Naive thymus-derived CD4-positive, alpha-beta T cell (primary cell): ENCODE results near the gene RHBDD1. TPM values are rescaled to one million over a fixed set of nuclear protein-coding genes. Genes with fewer than 3 reads are reported as not detected.

Experiments
- ATAC-seq: fragments of 150-1000 bp; cut with Tn5 transposase; 2 replicates; pipeline ENCODE4 v1.10.0; 2021; ENCODE audit warnings: mild to moderate bottlenecking, moderate library complexity
- CTCF ChIA-PET: fragments of 350-600 bp; sonication (Branson Sonifier 250); formaldehyde crosslinking; loops from one replicate; lab custom pipeline; 2021; ENCODE audit warnings: antibody characterized with exemption; lab: Charles Lee
- POLR2A ChIA-PET: fragments of 350-600 bp; sonication (Branson Sonifier 250); formaldehyde crosslinking; loops from one replicate; lab custom pipeline; 2021; ENCODE audit warnings: antibody characterized with exemption, inconsistent platforms; lab: Charles Lee
- DNase-seq, 9 donors: peaks; one replicate each; pipeline versions ENCODE4 v3.0.0 to v3.0.0-alpha.2; 2020 to 2022; ENCODE audit warnings: mixed read lengths in 1 of 9
- H3K27ac ChIP-seq: one replicate; pipeline ENCODE4 v1.7.0; 2013; ENCODE audit warnings: mild to moderate bottlenecking, low read depth, low read length, moderate library complexity
- H3K27me3 ChIP-seq, 2 donors: one replicate each; pipeline ENCODE4 v1.7.0; 2013; ENCODE audit warnings: low read length in 2 of 2, mild to moderate bottlenecking in 2 of 2, moderate library complexity in 2 of 2; ENCODE audit not compliant: control insufficient read depth in 2 of 2, insufficient read depth in 2 of 2
- H3K36me3 ChIP-seq, 3 experiments: 1 replicate in 2 of 3; 2 replicates in 1 of 3; pipeline ENCODE4 v1.7.0; 2013; ENCODE audit warnings: low read length in 3 of 3, mild to moderate bottlenecking in 3 of 3, moderate library complexity in 1 of 3; ENCODE audit not compliant: insufficient read depth in 3 of 3, control insufficient read depth in 2 of 3
- H3K4me1 ChIP-seq, 2 donors: one replicate each; pipeline ENCODE4 v1.7.0; 2013; ENCODE audit warnings: low read length in 2 of 2, mild to moderate bottlenecking in 2 of 2, moderate library complexity in 1 of 2; ENCODE audit not compliant: control insufficient read depth in 2 of 2, insufficient read depth in 2 of 2
- H3K4me3 ChIP-seq: 2 replicates; pipeline ENCODE4 v1.7.0; 2013; ENCODE audit warnings: mild to moderate bottlenecking, low read length
- H3K9me3 ChIP-seq, 3 experiments: 1 replicate in 2 of 3; 2 replicates in 1 of 3; pipeline ENCODE4 v1.7.0; 2013; ENCODE audit warnings: low read length in 3 of 3; ENCODE audit not compliant: control insufficient read depth in 2 of 3
- H3K27ac Mint-ChIP-seq, 9 donors: one replicate each; pipeline ENCODE4 v1.8.0; 2020 to 2022; ENCODE audit warnings: mixed read lengths in 9 of 9, mild to moderate bottlenecking in 8 of 9, moderate library complexity in 5 of 9, inconsistent platforms in 2 of 9
- H3K27me3 Mint-ChIP-seq, 5 donors: one replicate each; pipeline ENCODE4 v1.8.0; 2021 to 2022; ENCODE audit warnings: mixed read lengths in 5 of 5, mild to moderate bottlenecking in 1 of 5
- H3K36me3 Mint-ChIP-seq, 5 donors: one replicate each; pipeline ENCODE4 v1.8.0; 2020 to 2022; ENCODE audit warnings: mixed read lengths in 5 of 5, mild to moderate bottlenecking in 3 of 5, inconsistent platforms in 1 of 5
- H3K4me1 Mint-ChIP-seq, 7 donors: one replicate each; pipeline ENCODE4 v1.8.0; 2020 to 2022; ENCODE audit warnings: mixed read lengths in 7 of 7, mild to moderate bottlenecking in 3 of 7, inconsistent platforms in 1 of 7
- H3K4me3 Mint-ChIP-seq, 10 donors: one replicate each; pipeline ENCODE4 v1.8.0; 2020 to 2022; ENCODE audit warnings: mild to moderate bottlenecking in 10 of 10, mixed read lengths in 10 of 10, moderate library complexity in 6 of 10, inconsistent platforms in 2 of 10
- H3K9me3 Mint-ChIP-seq, 11 donors: one replicate each; pipeline ENCODE4 v1.8.0; 2020 to 2022; ENCODE audit warnings: mixed read lengths in 11 of 11, mild to moderate bottlenecking in 4 of 11, inconsistent platforms in 1 of 11, moderate library complexity in 1 of 11
- intact Hi-C, 2 donors: fragments of 100-400 bp; cut with micrococcal nuclease; formaldehyde crosslinking; loops; one replicate each; pipeline ENCODE4 v1.15.1; 2023
- polyA plus RNA-seq, 2 donors: library from polyadenylated mRNA; unstranded; fragments of 300-500 nt; fragmentation: Illumina TruSeq; gene quantifications; one replicate each; pipeline ENCODE4 v1.2.3, GENCODE V29; 2021
- total RNA-seq, 6 experiments: library from RNA in 5 of 6; stranded (reverse) in 5 of 6; gene quantifications; 1 replicate in 5 of 6; 2 replicates in 1 of 6; pipeline ENCODE4 v1.2.3 and lab custom pipeline; 2021 to 2026

The RHBDD1 gene
- total and polyA plus RNA-seq, 7 experiments from 2014 or later, result 21.2 to 70.8 (median 48.3) TPM

DNA sequence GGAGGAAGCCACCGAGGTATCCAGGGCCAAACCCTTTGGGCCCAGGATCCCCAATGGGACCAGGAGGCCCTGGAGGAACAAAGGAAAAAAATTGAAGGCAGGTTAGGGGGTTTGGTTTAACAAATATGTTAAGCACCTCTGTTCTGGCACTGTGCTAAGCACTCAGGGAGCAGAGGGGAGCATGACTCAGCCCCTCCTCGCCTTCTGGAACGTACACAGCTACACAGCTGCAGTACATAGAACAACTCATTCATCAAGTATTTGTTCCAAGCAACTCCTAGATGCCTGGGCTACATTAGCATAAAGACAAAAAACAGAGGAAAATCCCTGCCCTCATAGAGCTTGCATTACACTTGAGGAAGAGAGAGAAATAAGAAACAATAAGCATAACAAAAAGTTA is 174.6 kb downstream of the RHBDD1 start:
- POLR2A ChIA-PET, result interaction anchor here (0.6 kb wide), 1 partner anchor 1406 kb away, joined by 3 read pairs; no protein-coding TSS in a partner anchor

DNA sequence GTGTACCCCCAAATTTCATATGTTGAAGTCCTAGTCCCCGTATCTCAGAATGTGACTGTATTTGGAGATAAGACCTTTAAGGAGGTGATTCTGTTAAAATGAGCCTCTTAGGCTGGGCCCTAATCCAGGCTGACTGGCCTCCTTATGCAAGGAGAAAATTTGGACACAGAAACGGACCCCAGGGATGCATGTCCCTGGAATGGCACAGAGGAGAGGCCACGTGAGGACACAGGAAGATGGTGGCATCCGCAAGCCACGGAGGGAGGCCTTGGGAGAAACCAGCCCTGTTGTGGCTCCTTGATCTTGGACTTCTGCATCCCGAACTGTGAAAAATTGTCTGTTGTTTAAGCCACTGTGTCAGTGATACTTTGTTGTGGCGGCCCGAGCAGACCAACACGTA is 177.5 kb downstream of the RHBDD1 start:
- Mint-ChIP-seq H3K27me3 (peaks cover 2 to 14% (median 8%) of the 10 kb centered on the region in 5 donors), H3K27ac (no peak overlapping the region), H3K4me3 (no peak overlapping the region), H3K36me3 (no peaks in the 10 kb centered on the region), H3K4me1 (no peaks in the 10 kb centered on the region), H3K9me3 (peaks cover 0 to 2% (median 0%) of the 10 kb centered on the region in 11 donors)
- intact Hi-C loops, result no loop called here
- ATAC-seq, result no peak
- H3K27ac ChIP-seq, result no peak overlapping the region
- POLR2A ChIA-PET, result no interaction called here
- DNase-seq, result no peak
- no peaks in the 10 kb centered on the region for H3K36me3 ChIP-seq
- H3K9me3 ChIP-seq, result no peaks in the 10 kb centered on the region
- no peaks in the 10 kb centered on the region for H3K4me1 ChIP-seq
- CTCF ChIA-PET, result no interaction called here
- H3K4me3 ChIP-seq, result no peak overlapping the region
- no peaks in the 10 kb centered on the region for H3K27me3 ChIP-seq

More for the DNA sequence above, 174.6 kb downstream of the RHBDD1 start:
- Mint-ChIP-seq H3K36me3 (no peaks in the 10 kb centered on the region), H3K27ac (peak overlapping the region in 1 of 9 donors; percentile 38), H3K9me3 (no peaks in the 10 kb centered on the region), H3K4me3 (no peak overlapping the region), H3K4me1 (no peaks in the 10 kb centered on the region), H3K27me3 (peaks cover 0 to 8% (median 0%) of the 10 kb centered on the region in 5 donors)
- Histone ChIP-seq H3K36me3 (no peaks in the 10 kb centered on the region), H3K4me1 (no peaks in the 10 kb centered on the region), H3K4me3 (no peak overlapping the region), H3K27me3 (no peaks in the 10 kb centered on the region), H3K9me3 (no peaks in the 10 kb centered on the region), H3K27ac (no peak overlapping the region)
- ATAC-seq (no peak), DNase-seq (no peak)
- intact Hi-C loops, result no loop called here
- CTCF ChIA-PET, result no interaction called here

DNA sequence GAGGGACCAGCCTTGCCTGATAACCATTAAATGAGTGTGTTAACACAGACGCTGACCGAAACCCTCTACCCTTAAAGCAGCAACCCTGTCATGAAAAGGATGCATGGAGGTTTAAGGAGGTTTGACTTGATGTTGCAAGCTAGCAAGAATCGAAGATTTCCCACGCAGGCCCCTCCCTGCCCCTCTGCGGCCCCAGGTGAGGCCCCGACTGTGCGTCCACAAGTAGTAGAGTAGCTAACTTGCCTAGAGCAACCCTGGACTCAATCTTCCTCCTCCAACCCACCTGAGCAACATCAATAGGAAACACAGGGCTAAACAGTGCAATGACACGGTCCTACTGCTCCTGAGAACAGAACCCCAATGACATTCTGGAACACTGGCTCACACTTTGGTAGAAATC is 178.0 kb downstream of the RHBDD1 start:
- Mint-ChIP-seq H3K27me3 (peaks cover 2 to 15% (median 11%) of the 10 kb centered on the region in 5 donors), H3K9me3 (peaks cover 0 to 2% (median 0%) of the 10 kb centered on the region in 11 donors), H3K4me3 (no peak overlapping the region), H3K36me3 (no peaks in the 10 kb centered on the region), H3K4me1 (no peaks in the 10 kb centered on the region), H3K27ac (no peak overlapping the region)
- H3K27ac ChIP-seq, result no peak overlapping the region
- POLR2A ChIA-PET, result no interaction called here
- H3K36me3 ChIP-seq, result no peaks in the 10 kb centered on the region
- ATAC-seq (no peak), DNase-seq (no peak)
- CTCF ChIA-PET, result no interaction called here
- H3K4me1 ChIP-seq, result no peaks in the 10 kb centered on the region
- intact Hi-C loops, result no loop called here
- no peaks in the 10 kb centered on the region for H3K9me3 ChIP-seq
- no peaks in the 10 kb centered on the region for H3K27me3 ChIP-seq
- no peak overlapping the region for H3K4me3 ChIP-seq

DNA sequence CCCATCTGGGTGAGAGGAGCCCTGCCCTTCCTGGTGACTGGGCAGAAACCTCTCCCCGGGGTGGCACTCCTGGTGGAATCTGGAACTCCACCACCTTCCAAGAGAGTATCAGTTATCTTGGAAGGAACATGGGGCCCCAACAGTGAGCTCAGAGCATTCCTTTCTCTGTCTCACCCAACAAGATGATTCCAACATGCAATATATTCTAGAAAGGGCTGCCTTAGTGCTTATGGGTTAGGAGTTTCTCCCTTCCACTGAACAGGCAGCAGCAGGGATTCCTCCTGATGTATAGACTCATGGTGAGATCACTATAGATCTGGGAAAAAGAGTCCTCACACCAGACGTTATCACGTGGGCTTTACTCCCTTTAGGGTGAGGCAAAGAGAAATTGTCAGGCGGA is 181.0 kb downstream of the RHBDD1 start:
- Histone ChIP-seq H3K9me3 (no peaks in the 10 kb centered on the region), H3K27ac (no peak overlapping the region), H3K27me3 (no peaks in the 10 kb centered on the region), H3K36me3 (no peaks in the 10 kb centered on the region), H3K4me3 (no peak overlapping the region), H3K4me1 (no peaks in the 10 kb centered on the region)
- no peaks in the 10 kb centered on the region for H3K36me3 Mint-ChIP-seq
- intact Hi-C loops, result no loop called here
- CTCF ChIA-PET, result no interaction called here
- no peak overlapping the region for H3K27ac Mint-ChIP-seq
- H3K4me3 Mint-ChIP-seq, result no peak overlapping the region
- peaks cover 2 to 18% (median 13%) of the 10 kb centered on the region in 5 donors for H3K27me3 Mint-ChIP-seq
- H3K9me3 Mint-ChIP-seq, result peaks cover 0 to 2% (median 0%) of the 10 kb centered on the region in 11 donors
- POLR2A ChIA-PET, result no interaction called here
- DNase-seq (no peak), ATAC-seq (no peak)
- no peaks in the 10 kb centered on the region for H3K4me1 Mint-ChIP-seq

DNA sequence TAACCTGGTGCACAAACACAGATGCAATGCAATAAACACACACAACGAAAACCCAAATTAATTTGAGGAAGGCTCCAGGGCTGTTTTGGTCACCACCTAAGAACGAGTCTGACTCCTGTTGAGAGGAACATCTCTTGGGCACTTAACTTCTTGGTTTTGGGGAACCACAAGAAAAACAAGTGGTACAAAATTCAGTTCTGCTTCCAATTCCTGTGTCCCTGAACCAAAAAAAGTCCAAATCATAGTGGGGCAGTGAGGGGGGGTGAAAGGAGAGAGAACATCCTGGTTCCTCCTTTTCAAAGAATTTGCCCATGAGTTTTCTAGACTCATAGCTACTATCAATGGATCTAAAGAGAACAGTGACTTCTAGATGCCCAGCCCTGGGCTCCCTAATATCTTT is 184.6 kb downstream of the RHBDD1 start:
- no peaks in the 10 kb centered on the region for H3K36me3 Mint-ChIP-seq
- peaks cover 0 to 2% (median 0%) of the 10 kb centered on the region in 11 donors for H3K9me3 Mint-ChIP-seq
- ATAC-seq (no peak), DNase-seq (no peak)
- Histone ChIP-seq H3K36me3 (no peaks in the 10 kb centered on the region), H3K27ac (no peak overlapping the region), H3K27me3 (no peaks in the 10 kb centered on the region), H3K4me3 (no peak overlapping the region), H3K4me1 (no peaks in the 10 kb centered on the region), H3K9me3 (no peaks in the 10 kb centered on the region)
- no peak overlapping the region for H3K4me3 Mint-ChIP-seq
- H3K27me3 Mint-ChIP-seq, result peaks cover 2 to 15% (median 12%) of the 10 kb centered on the region in 5 donors
- CTCF ChIA-PET, result no interaction called here
- no peaks in the 10 kb centered on the region for H3K4me1 Mint-ChIP-seq
- H3K27ac Mint-ChIP-seq, result no peak overlapping the region
- intact Hi-C loops, result no loop called here
- POLR2A ChIA-PET, result no interaction called here

DNA sequence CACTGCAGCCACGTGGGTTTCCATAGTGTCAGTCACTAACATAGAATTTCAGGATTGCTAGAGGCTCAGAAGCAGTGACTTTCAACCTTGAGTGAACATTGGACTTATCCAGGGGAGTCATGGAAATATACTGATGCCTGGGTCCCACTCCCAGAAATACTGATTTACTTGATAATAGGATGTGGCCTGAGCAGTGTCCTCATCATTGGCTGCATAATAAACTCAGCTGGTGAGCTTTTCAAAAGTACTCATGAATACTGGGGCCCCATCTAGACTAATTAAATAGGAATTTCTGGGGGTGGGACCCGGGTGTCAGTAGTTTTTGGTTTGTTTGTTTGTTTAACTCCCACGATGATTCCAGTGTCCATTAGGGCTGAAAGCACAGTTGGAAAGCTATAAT is 186.8 kb downstream of the RHBDD1 start:
- Mint-ChIP-seq H3K4me1 (no peaks in the 10 kb centered on the region), H3K9me3 (peaks cover 0 to 2% (median 0%) of the 10 kb centered on the region in 11 donors), H3K36me3 (no peaks in the 10 kb centered on the region), H3K27ac (no peak overlapping the region), H3K4me3 (no peak overlapping the region), H3K27me3 (peaks cover 4 to 10% (median 5%) of the 10 kb centered on the region in 5 donors)
- POLR2A ChIA-PET, result no interaction called here
- DNase-seq (no peak), ATAC-seq (no peak)
- H3K9me3 ChIP-seq, result no peaks in the 10 kb centered on the region
- no peaks in the 10 kb centered on the region for H3K36me3 ChIP-seq
- no peak overlapping the region for H3K4me3 ChIP-seq
- no peak overlapping the region for H3K27ac ChIP-seq
- intact Hi-C loops, result no loop called here
- CTCF ChIA-PET, result no interaction called here
- H3K4me1 ChIP-seq, result no peaks in the 10 kb centered on the region
- H3K27me3 ChIP-seq, result no peaks in the 10 kb centered on the region

DNA sequence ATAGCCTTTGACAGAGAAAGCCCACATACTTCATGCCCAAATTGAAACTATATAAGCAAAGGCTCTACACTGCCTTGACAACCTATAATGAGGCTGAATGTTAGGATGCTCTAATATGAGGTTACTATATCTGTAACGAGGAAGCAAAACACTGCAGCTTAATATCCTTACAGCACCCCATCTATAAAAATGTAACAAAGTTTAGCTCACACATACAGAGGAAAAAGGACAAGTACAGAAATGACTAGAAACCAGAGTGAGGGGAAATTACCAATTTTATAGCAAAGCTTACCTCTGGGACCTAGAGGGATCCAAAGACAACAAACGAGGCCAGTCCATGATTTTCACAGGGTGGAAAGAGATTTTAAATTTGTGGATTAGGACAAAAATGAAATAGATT is 189.7 kb downstream of the RHBDD1 start:
- no peak overlapping the region for H3K27ac Mint-ChIP-seq
- no peaks in the 10 kb centered on the region for H3K4me1 Mint-ChIP-seq
- H3K4me3 ChIP-seq, result no peak overlapping the region
- H3K36me3 ChIP-seq, result no peaks in the 10 kb centered on the region
- ATAC-seq, result no peak
- H3K4me1 ChIP-seq, result no peaks in the 10 kb centered on the region
- no peaks in the 10 kb centered on the region for H3K9me3 ChIP-seq
- no peaks in the 10 kb centered on the region for H3K27me3 ChIP-seq
- H3K9me3 Mint-ChIP-seq, result no peaks in the 10 kb centered on the region
- H3K4me3 Mint-ChIP-seq, result no peak overlapping the region
- H3K36me3 Mint-ChIP-seq, result no peaks in the 10 kb centered on the region
- H3K27me3 Mint-ChIP-seq, result peaks cover 3 to 16% (median 9%) of the 10 kb centered on the region in 5 donors
- ChIA-PET POLR2A (interaction anchor here (0.5 kb wide), 1 partner anchor 472 kb away, joined by 3 read pairs; no protein-coding TSS in a partner anchor), CTCF (no interaction called here)
- H3K27ac ChIP-seq, result no peak overlapping the region
- intact Hi-C loops, result no loop called here
- no peak for DNase-seq
